NCI-H2171 treated with DMSO at 0.1 percent for 48 hours (cell line): ENCODE data around the gene AZU1.

ENCODE experiments used
- DNase-seq: peaks from one replicate; lab custom pipeline; 2025; lab: John Stamatoyannopoulos, UW

Gene AZU1

GRCh38 chr19:855566-856120 is 28.0 kb downstream of the AZU1 start:
- no peak for DNase-seq

- DNase-seq = no peak
Measured at GRCh38 chr19:858284-858683, 30.6 kb downstream of the AZU1 start.

- no peak for DNase-seq
Measured at GRCh38 chr19:858868-859843, 31.5 kb downstream of the AZU1 start, which contains the start of gene CFD. CFD (plus strand) TSS chr19:859664; CDS start chr19:859690, 26 bp downstream.

GRCh38 chr19:861141-861755 is 33.6 kb downstream of the AZU1 start:
- no peak for DNase-seq

GRCh38 chr19:861756-862580 is 34.3 kb downstream of the AZU1 start:
- DNase-seq = no peak

GRCh38 chr19:862581-863314 is 35.1 kb downstream of the AZU1 start:
- DNase-seq = no peak

- no peak for DNase-seq
Measured at GRCh38 chr19:863315-863620, 35.6 kb downstream of the AZU1 start.

GRCh38 chr19:866769-867300 is 39.2 kb downstream of the AZU1 start:
- DNase-seq = no peak

- peak; percentile 37 for DNase-seq
Measured at GRCh38 chr19:867301-867793, 39.7 kb downstream of the AZU1 start.

- DNase-seq = no peak
Measured at GRCh38 chr19:867855-868457, 40.3 kb downstream of the AZU1 start.

- DNase-seq = no peak
Measured at GRCh38 chr19:868458-869244, 41.0 kb downstream of the AZU1 start.

- DNase-seq = no peak
Measured at GRCh38 chr19:869245-870177, 41.9 kb downstream of the AZU1 start.

- DNase-seq = no peak
Measured at GRCh38 chr19:870314-870713, 42.7 kb downstream of the AZU1 start.

GRCh38 chr19:870963-871401 is 43.3 kb downstream of the AZU1 start:
- DNase-seq = no peak

GRCh38 chr19:871446-872265 is 44.0 kb downstream of the AZU1 start:
- DNase-seq = peak; percentile 47

- DNase-seq = peak; percentile 87
Measured at GRCh38 chr19:872266-872951, 44.8 kb downstream of the AZU1 start.

GRCh38 chr19:873084-873483 is 45.4 kb downstream of the AZU1 start:
- DNase-seq = peak; percentile 37
